Activated naive CD4-positive, alpha-beta T cell treated with anti-CD3 and anti-CD28 coated beads, Interleukin-2, amount 50 U/mL, for 24 hours (primary cell): Measurements from ENCODE around the gene MRPS21.
"Not testable (repeated sequence)": the region's sequence is repeated elsewhere in the genome, so short reads cannot be mapped to it uniquely, and the experiment has no call there.

Source experiments
- H3K27ac Mint-ChIP-seq: one replicate; pipeline ENCODE4 v1.8.0; 2021; ENCODE audit warnings: mild to moderate bottlenecking, mixed read lengths
- H3K27me3 Mint-ChIP-seq: one replicate; pipeline ENCODE4 v1.8.0; 2021; ENCODE audit warnings: mixed read lengths
- H3K36me3 Mint-ChIP-seq: one replicate; pipeline ENCODE4 v1.8.0; 2021; ENCODE audit warnings: mixed read lengths
- H3K4me1 Mint-ChIP-seq: one replicate; pipeline ENCODE4 v1.8.0; 2021; ENCODE audit warnings: mixed read lengths
- H3K4me3 Mint-ChIP-seq: one replicate; pipeline ENCODE4 v1.8.0; 2021; ENCODE audit warnings: mild to moderate bottlenecking, mixed read lengths
- H3K9me3 Mint-ChIP-seq: one replicate; pipeline ENCODE4 v1.8.0; 2021; ENCODE audit warnings: mixed read lengths

MRPS21 gene

DNA sequence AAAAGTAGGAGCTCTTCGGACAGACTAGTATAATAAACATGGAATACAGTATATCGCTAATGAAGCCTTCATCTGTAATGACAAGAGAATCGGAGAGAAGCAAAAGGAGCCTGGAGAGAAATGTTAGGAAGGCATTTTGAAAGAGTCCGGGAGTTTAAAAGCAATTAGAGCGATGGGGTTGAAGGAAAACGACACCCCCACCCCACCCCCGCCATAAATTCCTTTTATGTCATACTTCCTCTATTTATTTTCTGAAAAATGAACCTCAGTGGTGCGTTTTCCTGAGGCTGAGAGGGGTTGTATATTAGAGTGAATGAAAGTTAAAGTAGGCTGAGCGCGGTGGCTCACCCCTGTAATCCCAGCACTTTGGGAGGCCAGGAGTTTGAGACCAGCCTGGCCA, 24.2 kb upstream of the MRPS21 start:
- peaks cover 26% of the 10 kb centered on the region for H3K4me1 Mint-ChIP-seq
- no peaks in the 10 kb centered on the region for H3K27me3 Mint-ChIP-seq
- H3K27ac Mint-ChIP-seq: peak overlapping the region; percentile 91
- peak overlapping the region; percentile 92 for H3K4me3 Mint-ChIP-seq
- H3K36me3 Mint-ChIP-seq: peaks cover 6% of the 10 kb centered on the region
- H3K9me3 Mint-ChIP-seq: no peaks in the 10 kb centered on the region

GRCh38 chr1:150271291-150271959, 22.2 kb upstream of the MRPS21 start:
- Mint-ChIP-seq H3K4me1 (peaks cover 26% of the 10 kb centered on the region), H3K9me3 (no peaks in the 10 kb centered on the region), H3K4me3 (no peak overlapping the region), H3K36me3 (peaks cover 8% of the 10 kb centered on the region), H3K27ac (no peak overlapping the region), H3K27me3 (no peaks in the 10 kb centered on the region)

DNA sequence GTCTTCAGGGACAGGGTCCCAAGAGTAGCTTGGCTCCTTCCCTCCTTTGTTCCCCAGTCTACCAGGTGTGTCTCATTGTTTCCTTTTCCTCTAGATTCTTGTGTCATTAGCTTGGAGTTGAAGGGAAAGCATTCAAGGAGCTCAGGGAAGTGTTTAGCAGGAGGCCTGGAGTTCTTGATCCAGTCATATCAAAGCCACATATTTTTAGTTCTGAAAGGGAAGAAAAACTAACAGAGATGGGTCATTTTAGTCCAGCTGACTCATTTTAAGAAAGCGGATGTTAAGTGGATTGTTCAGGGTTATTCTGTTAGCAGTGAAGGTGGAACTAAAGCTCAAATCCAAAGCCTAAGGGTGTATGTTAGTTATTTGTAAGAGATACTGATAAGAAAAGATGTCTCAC, 20.4 kb upstream of the MRPS21 start:
- Mint-ChIP-seq H3K27me3 (no peaks in the 10 kb centered on the region), H3K9me3 (no peaks in the 10 kb centered on the region), H3K4me1 (peaks cover 11% of the 10 kb centered on the region), H3K4me3 (no peak overlapping the region), H3K36me3 (peaks cover 7% of the 10 kb centered on the region), H3K27ac (no peak overlapping the region)

DNA sequence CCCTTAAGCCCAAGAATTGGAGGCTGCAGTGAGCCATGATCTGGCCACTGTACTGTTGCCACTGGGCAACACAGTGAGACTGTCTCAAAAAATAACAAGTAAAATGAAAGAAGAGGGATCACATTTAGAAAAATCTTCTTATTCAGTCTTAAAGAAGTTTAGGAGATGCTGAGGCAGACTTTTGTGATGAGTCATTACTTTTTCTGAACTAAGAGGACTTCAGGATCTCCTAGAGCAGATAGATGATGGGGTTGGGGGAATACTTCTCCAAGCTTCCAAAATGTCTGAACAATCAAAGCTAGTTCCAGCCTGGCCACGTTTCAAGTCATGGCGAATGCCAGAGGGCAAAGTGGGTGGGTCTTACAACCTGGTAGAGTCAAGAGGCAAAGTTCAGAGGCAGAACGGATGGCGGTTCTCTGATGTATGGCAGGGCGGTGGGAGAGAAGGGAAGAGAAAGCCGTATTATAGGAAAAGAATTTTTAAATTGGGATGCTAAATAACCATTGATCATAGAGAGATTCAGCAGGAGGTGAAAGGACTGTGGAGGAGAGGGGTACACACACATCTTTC, 13.4 kb upstream of the MRPS21 start:
- Mint-ChIP-seq H3K27me3 (no peaks in the 10 kb centered on the region), H3K36me3 (peaks cover 4% of the 10 kb centered on the region), H3K9me3 (no peaks in the 10 kb centered on the region), H3K27ac (peak overlapping the region; percentile 25), H3K4me3 (peak overlapping the region; percentile 48), H3K4me1 (peaks cover 32% of the 10 kb centered on the region)

DNA sequence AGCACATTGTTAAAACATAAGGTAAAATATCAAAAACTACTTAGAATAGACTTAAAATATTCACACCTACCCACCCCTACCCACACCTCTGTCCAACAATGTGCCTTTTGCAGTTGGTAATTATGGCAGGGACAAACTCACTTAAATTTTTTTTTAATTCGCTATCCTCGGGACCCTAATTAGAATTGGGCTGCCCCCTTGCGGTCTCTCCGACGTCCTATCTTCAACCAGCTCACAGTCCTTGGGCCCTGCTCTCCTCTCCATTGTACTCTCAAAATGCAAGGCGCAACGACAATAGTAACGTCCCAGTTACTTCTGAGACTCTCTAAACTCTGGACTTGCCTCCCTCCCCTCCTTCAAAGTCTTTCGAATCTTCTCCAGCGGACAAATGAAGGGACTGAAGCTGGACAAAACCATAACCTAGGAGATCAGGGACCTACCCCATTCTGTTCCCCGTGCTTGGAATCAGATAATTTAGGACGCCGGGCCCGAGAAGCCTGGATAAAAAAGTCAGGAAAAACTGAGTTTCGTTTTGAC, 12.4 kb upstream of the MRPS21 start:
- Mint-ChIP-seq H3K27me3 (no peaks in the 10 kb centered on the region), H3K36me3 (peaks cover 2% of the 10 kb centered on the region), H3K27ac (peak overlapping the region; percentile 86), H3K4me1 (peaks cover 32% of the 10 kb centered on the region), H3K4me3 (peak overlapping the region; percentile 88), H3K9me3 (no peaks in the 10 kb centered on the region)

- H3K9me3 Mint-ChIP-seq: no peaks in the 10 kb centered on the region
- peak within 1 kb of the TSS; percentile 86 for H3K27ac Mint-ChIP-seq
- H3K27me3 Mint-ChIP-seq: no peaks in the 10 kb centered on the region
- H3K4me3 Mint-ChIP-seq: peak within 1 kb of the TSS; percentile 88
- H3K36me3 Mint-ChIP-seq: peaks cover 1% of the 10 kb centered on the region
- peaks cover 32% of the 10 kb centered on the region for H3K4me1 Mint-ChIP-seq
These were observed 11.7 kb upstream of the MRPS21 start, which contains the start of gene CIART for GRCh38 chr1:150281758-150282557. Gene CIART, plus strand, starts transcription at chr1:150282554. Its CDS starts 714 bp downstream, at chr1:150283268.

DNA sequence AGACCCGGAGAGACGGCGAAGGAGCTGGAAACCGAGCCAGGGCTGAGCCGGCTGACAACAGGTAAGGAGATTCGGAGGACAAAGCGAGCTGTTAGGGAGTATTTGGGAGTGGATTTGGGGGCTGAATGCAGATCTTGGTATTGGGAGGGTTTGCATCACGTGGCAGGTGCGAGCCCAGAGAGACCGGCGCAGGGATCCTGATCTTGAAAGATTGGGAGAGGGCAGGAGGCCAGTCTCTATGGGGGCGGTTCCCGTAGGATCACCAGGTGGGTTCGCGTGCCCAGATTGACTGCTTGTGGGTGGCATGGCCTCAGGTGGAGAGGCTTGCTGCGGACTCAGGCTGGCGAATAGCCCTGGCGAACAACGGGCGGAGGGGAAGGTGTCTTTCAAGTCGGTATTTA, 11.1 kb upstream of the MRPS21 start:
- peaks cover 1% of the 10 kb centered on the region for H3K36me3 Mint-ChIP-seq
- H3K4me1 Mint-ChIP-seq: peaks cover 32% of the 10 kb centered on the region
- peak overlapping the region; percentile 10 for H3K27ac Mint-ChIP-seq
- no peaks in the 10 kb centered on the region for H3K27me3 Mint-ChIP-seq
- no peaks in the 10 kb centered on the region for H3K9me3 Mint-ChIP-seq
- peak overlapping the region; percentile 88 for H3K4me3 Mint-ChIP-seq

- peak overlapping the region; percentile 36 for H3K27ac Mint-ChIP-seq
- peak overlapping the region; percentile 88 for H3K4me3 Mint-ChIP-seq
- peaks cover 1% of the 10 kb centered on the region for H3K36me3 Mint-ChIP-seq
- H3K27me3 Mint-ChIP-seq: no peaks in the 10 kb centered on the region
- peaks cover 32% of the 10 kb centered on the region for H3K4me1 Mint-ChIP-seq
- no peaks in the 10 kb centered on the region for H3K9me3 Mint-ChIP-seq
These were observed 10.4 kb upstream of the MRPS21 start for GRCh38 chr1:150283260-150283659.

GRCh38 chr1:150288382-150288781, 5.3 kb upstream of the MRPS21 start:
- H3K4me1 Mint-ChIP-seq: peaks cover 6% of the 10 kb centered on the region
- H3K27me3 Mint-ChIP-seq: no peaks in the 10 kb centered on the region
- H3K27ac Mint-ChIP-seq: no peak overlapping the region
- H3K36me3 Mint-ChIP-seq: no peaks in the 10 kb centered on the region
- no peak overlapping the region for H3K4me3 Mint-ChIP-seq
- H3K9me3 Mint-ChIP-seq: no peaks in the 10 kb centered on the region

DNA sequence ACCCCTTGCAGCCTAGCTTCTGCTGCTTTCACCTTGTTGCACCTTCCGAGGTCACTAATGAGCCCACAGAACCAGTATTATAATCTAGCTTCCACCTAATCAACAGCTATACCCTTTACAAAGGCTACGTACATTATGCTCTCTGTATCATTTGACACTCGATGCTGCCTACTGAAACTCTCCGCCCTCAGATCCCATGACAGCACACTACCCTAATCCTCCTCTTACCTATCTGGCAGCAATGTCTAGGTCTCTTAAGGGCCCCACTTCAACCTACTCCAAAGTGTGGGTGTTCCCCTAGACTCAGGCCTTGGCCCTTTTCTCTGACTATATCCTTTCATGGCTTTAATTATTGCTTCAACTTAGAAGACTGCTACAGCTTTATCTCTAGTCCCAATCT, 4.8 kb upstream of the MRPS21 start:
- Mint-ChIP-seq H3K27ac (no peak overlapping the region), H3K4me3 (no peak overlapping the region), H3K36me3 (peaks cover 2% of the 10 kb centered on the region), H3K27me3 (no peaks in the 10 kb centered on the region), H3K4me1 (peaks cover 11% of the 10 kb centered on the region), H3K9me3 (no peaks in the 10 kb centered on the region)

GRCh38 chr1:150295476-150295875, 1.8 kb downstream of the MRPS21 start:
- Mint-ChIP-seq H3K27me3 (no peaks in the 10 kb centered on the region), H3K4me1 (peaks cover 38% of the 10 kb centered on the region), H3K36me3 (peaks cover 9% of the 10 kb centered on the region), H3K27ac (peak overlapping the region; percentile 70), H3K4me3 (peak overlapping the region; percentile 62), H3K9me3 (no peaks in the 10 kb centered on the region)

DNA sequence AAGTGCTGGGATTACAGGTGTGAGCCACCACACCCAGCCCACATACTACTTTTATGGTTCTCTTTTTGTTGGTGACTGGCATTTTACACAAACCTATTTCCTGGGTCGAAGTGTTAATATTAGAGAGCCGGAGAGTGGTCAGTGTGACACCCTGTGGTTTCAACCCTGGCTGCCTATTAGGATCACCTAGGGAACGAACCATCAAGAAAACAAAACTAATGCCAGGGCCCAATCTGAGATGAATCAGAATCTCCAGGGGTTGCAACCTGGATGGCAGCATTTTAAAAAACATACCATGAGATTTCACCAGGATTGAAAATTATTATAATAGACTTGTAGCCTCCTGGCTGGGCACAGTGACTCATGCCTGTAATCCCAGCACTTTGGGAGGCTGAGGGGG, 6.1 kb downstream of the MRPS21 start:
- no peak overlapping the region for H3K27ac Mint-ChIP-seq
- H3K27me3 Mint-ChIP-seq: no peaks in the 10 kb centered on the region
- peaks cover 32% of the 10 kb centered on the region for H3K4me1 Mint-ChIP-seq
- no peak overlapping the region for H3K4me3 Mint-ChIP-seq
- no peaks in the 10 kb centered on the region for H3K9me3 Mint-ChIP-seq
- H3K36me3 Mint-ChIP-seq: peaks cover 11% of the 10 kb centered on the region

- Mint-ChIP-seq H3K9me3 (no peaks in the 10 kb centered on the region), H3K4me3 (no peak overlapping the region), H3K4me1 (peaks cover 14% of the 10 kb centered on the region), H3K27me3 (no peaks in the 10 kb centered on the region), H3K36me3 (peaks cover 6% of the 10 kb centered on the region), H3K27ac (peak overlapping the region; percentile 27)
These were observed 8.7 kb downstream of the MRPS21 start for GRCh38 chr1:150302338-150302737.

DNA sequence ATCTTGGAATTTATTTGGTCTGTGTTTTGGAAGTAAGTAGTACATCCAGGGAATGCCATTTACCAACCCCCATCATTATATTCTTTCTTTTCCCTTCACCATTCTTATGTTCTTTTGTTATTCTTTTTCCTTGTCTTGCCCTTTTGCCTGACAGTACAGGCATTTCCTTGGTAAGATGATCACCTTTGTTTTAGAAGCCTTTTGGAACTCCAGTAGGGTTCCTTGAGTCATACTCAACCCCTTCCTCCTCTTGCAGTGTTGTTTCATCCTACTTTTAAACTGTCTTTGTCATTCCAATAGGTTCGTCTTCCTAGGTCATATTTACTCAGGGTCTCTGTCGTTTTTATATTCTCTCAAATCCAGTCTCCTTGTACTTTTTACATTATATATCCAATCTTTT, 9.2 kb downstream of the MRPS21 start:
- H3K27ac Mint-ChIP-seq: no peak overlapping the region
- no peaks in the 10 kb centered on the region for H3K9me3 Mint-ChIP-seq
- H3K4me1 Mint-ChIP-seq: peaks cover 14% of the 10 kb centered on the region
- no peak overlapping the region for H3K4me3 Mint-ChIP-seq
- H3K27me3 Mint-ChIP-seq: no peaks in the 10 kb centered on the region
- H3K36me3 Mint-ChIP-seq: peaks cover 7% of the 10 kb centered on the region

- not testable (repeated sequence) for H3K27me3 Mint-ChIP-seq, H3K36me3 Mint-ChIP-seq, H3K4me1 Mint-ChIP-seq
These were observed 14.9 kb downstream of the MRPS21 start for GRCh38 chr1:150308585-150308984.

More at GRCh38 chr1:150308585-150308984, 14.9 kb downstream of the MRPS21 start:
- H3K27ac Mint-ChIP-seq, H3K4me3 Mint-ChIP-seq, H3K9me3 Mint-ChIP-seq: not testable (repeated sequence)
